ENCODE measurements around the gene RNF11. TPM values are rescaled to one million over a fixed set of nuclear protein-coding genes. Genes with fewer than 3 reads are reported as not detected.

Gene RNF11
- polyA plus RNA-seq, 2 of the 4 experiments (the other 2 are of a cell fraction) = 28.5 to 56.8 TPM

- no peaks in the 10 kb centered on the region for H3K9me3 ChIP-seq
- 80% methylated on average over 4 of the region's 4 CpGs for WGBS (ENCODE audit: missing lambda C conversion rate)
- peaks cover 10% of the 10 kb centered on the region; the same call in 2 of the 3 replicates for H3K4me1 ChIP-seq
- no peak for FAIRE-seq
- ChIA-PET POLR2A (interaction anchor here (0.6 kb wide), 1 partner anchor 45 kb away, joined by 3 read pairs; the partner anchor contains the start of gene RNF11), CTCF (no interaction called here)
- no peak for TF ChIP-seq RCOR1 (IDR thresholded peaks at IDR 0.05; ENCODE audit: low read depth, low read length)
- no peak for TF ChIP-seq POLR2A (IDR thresholded peaks at IDR 0.05; ENCODE audit: low read length)
- no peak for TF ChIP-seq HES2 (IDR thresholded peaks at IDR 0.05)
- no peak for TF ChIP-seq CHD4 (IDR thresholded peaks at IDR 0.05; ENCODE audit: borderline replicate concordance)
- no peak for DNase-seq (ENCODE audit: low read depth in 1 of 2, low spot score in 1 of 2)
- ATAC-seq = no peak
- no peak overlapping the region for H3K27ac ChIP-seq
- H3K4me2 ChIP-seq = no peak overlapping the region
- H3K4me3 ChIP-seq = no peak overlapping the region
Measured at GRCh38 chr1:51280321-51280978, 44.4 kb downstream of the RNF11 start.

- Histone ChIP-seq H3K9me3 (no peaks in the 10 kb centered on the region), H3K4me3 (no peak overlapping the region), H3K27ac (no peak overlapping the region), H3K4me1 (peaks cover 10% of the 10 kb centered on the region; the same call in 2 of the 3 replicates), H3K4me2 (no peak overlapping the region)
- WGBS (ENCODE audit: missing lambda C conversion rate) = 93% methylated on average over 5 of the region's 5 CpGs
- no peak for FAIRE-seq
- no peak for TF ChIP-seq HEYL (CRISPR knock-in tag; IDR thresholded peaks at IDR 0.05)
- no peak for TF ChIP-seq REST (IDR thresholded peaks at IDR 0.05)
- TF ChIP-seq CHD4 (IDR thresholded peaks at IDR 0.05; ENCODE audit: borderline replicate concordance) = no peak
- no peak for TF ChIP-seq RFX5 (IDR thresholded peaks at IDR 0.05)
- TF ChIP-seq ZSCAN20 (CRISPR knock-in tag; IDR thresholded peaks at IDR 0.05) = no peak
- TF ChIP-seq KDM5A (IDR thresholded peaks at IDR 0.05) = no peak
- TF ChIP-seq E2F6 (IDR thresholded peaks at IDR 0.05; ENCODE audit: borderline replicate concordance, low read depth) = no peak
- no peak for TF ChIP-seq JUN (IDR thresholded peaks at IDR 0.05)
- no peak for TF ChIP-seq CTCF (IDR thresholded peaks at IDR 0.05)
- TF ChIP-seq HOXB13 (CRISPR knock-in tag; IDR thresholded peaks at IDR 0.05; ENCODE audit: low read depth) = no peak
- no peak for TF ChIP-seq BCL3 (IDR thresholded peaks at IDR 0.05)
- no peak for TF ChIP-seq MAZ (IDR thresholded peaks at IDR 0.05; ENCODE audit: borderline replicate concordance, low read depth, low read length)
- no peak for TF ChIP-seq HES2 (IDR thresholded peaks at IDR 0.05)
- no peak for TF ChIP-seq GATA3 (IDR thresholded peaks at IDR 0.05; ENCODE audit: borderline replicate concordance)
- no peak for ATAC-seq
- no peak for DNase-seq (ENCODE audit: low read depth in 1 of 2, low spot score in 1 of 2)
- ChIA-PET CTCF (no interaction called here), POLR2A (no interaction called here)
Measured at GRCh38 chr1:51281807-51282206, 45.7 kb downstream of the RNF11 start.
